H4 (cell line): Measurements from ENCODE around the gene FETUB. TPM values are rescaled to one million over a fixed set of nuclear protein-coding genes. Genes with fewer than 3 reads are reported as not detected.
"Not testable (repeated sequence)": the region's sequence is repeated elsewhere in the genome, so short reads cannot be mapped to it uniquely, and the experiment has no call there.

Source experiments
- DNase-seq: peaks from one replicate; pipeline ENCODE4 v3.0.0-alpha.2; 2015; ENCODE audit warnings: low spot score
- total RNA-seq: library from RNA; depleted of rRNA; stranded (reverse); fragments of >200 nt; shearing (Covaris generic); gene quantifications from 2 replicates; pipeline ENCODE4 v1.2.3, GENCODE V29; 2014

FETUB gene
- total RNA-seq, 1 experiment from 2014 or later = not detected

- no peak for DNase-seq
These were observed 26.4 kb upstream of the FETUB start for GRCh38 chr3:186613637-186614265.

GRCh38 chr3:186614266-186614596 is 26.0 kb upstream of the FETUB start:
- DNase-seq = no peak

DNA sequence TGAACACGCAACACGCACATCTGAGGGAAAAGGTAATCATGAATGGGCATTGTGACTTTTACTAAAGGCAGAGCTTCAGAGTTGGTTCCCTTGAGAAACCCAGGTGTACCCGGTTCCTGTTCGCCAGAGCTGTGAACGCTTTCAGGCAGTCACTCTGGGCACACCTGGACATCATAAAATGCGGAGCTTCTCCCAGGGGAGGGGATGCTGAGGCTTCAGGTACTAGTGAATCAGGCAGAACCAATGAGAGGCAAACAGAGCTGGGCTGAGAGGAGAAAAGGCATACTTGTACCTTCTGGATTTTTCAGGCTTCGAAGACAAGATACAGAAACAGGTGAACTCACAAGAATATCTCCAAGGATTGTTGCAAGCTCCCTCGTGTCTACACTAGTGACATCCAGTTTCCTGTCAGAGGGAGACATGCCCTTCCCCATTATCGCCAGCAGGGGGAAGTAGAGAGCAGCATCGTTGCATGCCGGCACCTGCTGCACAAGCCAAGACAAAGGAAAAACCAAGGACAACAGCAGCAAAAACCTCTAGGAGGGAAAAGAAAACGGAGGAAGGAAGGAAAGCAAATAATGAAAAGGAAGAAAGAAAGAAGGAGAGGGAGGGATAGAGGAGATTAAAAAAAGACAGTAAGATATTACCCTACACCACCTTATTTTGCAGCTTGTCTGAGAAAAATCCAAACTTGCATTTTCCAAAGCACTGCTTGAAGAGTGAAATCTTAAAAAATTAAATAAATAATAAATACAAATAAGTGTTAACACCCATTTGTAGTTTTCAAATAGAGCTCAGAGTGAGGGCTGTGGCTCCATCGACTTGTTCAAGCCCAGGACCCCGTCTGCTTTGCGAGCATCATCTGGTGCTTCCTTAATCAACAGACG is 25.4 kb upstream of the FETUB start:
- peak; percentile 74 for DNase-seq

GRCh38 chr3:186616299-186616617 is 23.9 kb upstream of the FETUB start:
- no peak for DNase-seq

GRCh38 chr3:186617036-186617946 is 22.9 kb upstream of the FETUB start:
- peak; percentile 99 for DNase-seq

- no peak for DNase-seq
These were observed 21.8 kb upstream of the FETUB start for GRCh38 chr3:186618318-186618938.

- DNase-seq = no peak
These were observed 20.4 kb upstream of the FETUB start for GRCh38 chr3:186619787-186620212.

DNA sequence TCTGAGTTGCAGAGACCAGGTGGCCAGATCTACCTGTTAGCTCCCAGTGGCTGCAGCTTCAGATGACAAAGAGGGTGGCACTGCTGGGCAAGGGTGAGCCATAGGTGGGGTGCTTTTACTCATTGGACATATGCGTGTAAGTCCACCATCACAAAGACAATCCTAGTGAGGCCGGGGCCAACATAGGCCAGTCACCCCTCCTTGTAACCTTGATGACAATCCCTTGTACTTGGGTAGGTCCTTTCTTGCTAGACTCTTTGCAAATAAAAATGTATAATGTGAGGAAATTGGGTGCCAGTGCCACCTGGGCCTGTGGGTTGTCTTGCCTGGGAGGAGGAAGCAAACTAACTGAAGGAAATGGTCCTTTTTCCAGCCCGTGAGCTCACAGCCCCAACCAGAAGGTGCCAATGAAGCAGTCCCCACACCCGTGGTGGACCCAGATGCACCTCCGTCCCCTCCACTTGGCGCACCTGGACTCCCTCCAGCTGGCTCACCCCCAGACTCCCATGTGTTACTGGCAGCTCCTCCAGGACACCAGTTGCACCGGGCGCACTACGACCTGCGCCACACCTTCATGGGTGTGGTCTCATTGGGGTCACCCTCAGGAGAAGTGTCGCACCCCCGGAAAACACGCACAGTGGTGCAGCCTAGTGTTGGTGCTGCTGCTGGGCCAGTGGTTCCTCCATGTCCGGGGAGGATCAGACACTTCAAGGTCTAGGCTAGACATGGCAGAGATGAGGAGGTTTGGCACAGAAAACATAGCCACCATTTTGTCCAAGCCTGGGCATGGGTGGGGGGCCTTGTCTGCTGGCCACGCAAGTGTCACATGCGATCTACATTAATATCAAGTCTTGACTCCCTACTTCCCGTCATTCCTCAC is 19.7 kb upstream of the FETUB start:
- DNase-seq = no peak

- DNase-seq = no peak
These were observed 18.1 kb upstream of the FETUB start for GRCh38 chr3:186621894-186622650.

DNA sequence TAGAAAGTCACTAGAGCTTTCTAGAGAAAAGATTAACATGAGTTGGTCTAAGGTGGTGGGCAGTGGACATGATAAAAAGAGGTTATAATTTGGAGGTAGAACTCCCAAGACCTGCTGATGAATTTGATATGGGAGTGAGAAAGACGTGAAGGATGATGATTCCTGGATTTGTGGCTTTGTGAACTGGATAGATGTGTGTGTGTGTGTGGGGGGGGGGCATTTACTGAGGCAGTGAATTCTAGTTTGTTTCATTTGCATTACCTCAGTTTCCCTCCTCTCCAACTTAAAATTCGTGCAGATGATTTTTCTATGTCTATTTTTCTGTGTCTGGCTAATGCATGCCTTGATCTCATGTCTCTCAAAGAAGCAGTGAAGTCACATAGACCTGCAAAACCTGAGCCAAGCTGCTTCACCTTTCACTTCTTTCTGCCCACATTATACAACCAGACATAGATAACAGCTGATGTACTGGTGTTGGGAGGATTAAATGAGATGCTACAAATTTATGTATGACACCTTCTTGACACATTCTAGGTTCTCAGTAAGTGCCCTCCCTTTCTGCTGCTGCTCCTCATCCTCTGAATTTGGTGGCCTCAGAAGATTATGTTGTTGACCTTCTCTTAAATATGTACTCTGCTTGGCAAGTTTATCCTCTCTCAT is 17.4 kb upstream of the FETUB start:
- no peak for DNase-seq

DNA sequence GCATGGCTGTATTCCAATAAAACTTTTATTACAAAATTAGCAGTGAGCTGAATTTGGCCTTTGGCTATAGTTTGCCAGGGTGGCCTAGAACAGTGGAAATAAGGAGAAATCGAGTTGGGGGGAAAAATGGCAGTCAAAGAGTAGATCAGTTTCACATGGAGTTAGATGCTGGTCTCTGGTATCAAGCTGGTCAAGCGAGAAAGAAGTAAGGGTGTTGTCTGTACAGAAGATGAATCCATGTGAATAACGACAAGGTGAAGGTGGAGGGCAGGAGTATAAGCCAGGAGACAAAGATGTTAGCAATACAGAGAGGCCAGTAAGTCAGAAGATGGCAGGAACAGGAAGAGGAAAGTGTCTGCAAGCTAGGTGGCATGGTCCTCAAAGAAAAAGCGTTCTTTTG is 15.6 kb upstream of the FETUB start:
- no peak for DNase-seq

- DNase-seq = no peak
These were observed 14.6 kb upstream of the FETUB start for GRCh38 chr3:186625600-186626042.

DNA sequence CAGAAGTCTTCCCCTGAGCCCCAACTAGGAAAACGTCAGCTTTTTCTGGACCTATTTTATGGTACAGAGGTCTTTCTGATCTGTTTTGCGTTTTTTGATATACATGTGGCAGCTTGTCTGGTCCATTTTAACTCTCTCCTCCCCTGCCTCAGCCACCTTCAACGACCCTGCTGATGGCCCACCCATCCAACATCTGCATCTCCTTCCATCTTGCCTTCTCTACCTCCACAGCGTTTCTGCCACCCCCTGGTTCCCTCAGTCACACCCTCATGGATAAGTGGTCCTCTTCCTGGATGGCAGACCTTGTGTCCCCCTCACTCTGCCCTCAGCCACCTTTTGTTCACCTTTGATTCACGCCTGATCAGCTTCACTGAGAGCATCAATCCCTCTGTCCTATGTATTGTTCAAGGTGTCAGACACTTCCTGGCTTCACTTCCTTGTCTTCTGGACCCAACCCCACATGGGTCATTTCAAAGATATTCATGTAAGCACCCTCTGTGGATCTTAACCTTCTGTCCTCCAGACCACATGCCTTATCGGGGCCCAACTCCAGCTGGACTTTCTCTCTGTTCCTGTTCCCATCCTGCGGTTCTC is 13.8 kb upstream of the FETUB start:
- DNase-seq = no peak

GRCh38 chr3:186627852-186628414 is 12.3 kb upstream of the FETUB start:
- no peak for DNase-seq

- no peak for DNase-seq
These were observed 11.4 kb upstream of the FETUB start for GRCh38 chr3:186628756-186629155.

DNA sequence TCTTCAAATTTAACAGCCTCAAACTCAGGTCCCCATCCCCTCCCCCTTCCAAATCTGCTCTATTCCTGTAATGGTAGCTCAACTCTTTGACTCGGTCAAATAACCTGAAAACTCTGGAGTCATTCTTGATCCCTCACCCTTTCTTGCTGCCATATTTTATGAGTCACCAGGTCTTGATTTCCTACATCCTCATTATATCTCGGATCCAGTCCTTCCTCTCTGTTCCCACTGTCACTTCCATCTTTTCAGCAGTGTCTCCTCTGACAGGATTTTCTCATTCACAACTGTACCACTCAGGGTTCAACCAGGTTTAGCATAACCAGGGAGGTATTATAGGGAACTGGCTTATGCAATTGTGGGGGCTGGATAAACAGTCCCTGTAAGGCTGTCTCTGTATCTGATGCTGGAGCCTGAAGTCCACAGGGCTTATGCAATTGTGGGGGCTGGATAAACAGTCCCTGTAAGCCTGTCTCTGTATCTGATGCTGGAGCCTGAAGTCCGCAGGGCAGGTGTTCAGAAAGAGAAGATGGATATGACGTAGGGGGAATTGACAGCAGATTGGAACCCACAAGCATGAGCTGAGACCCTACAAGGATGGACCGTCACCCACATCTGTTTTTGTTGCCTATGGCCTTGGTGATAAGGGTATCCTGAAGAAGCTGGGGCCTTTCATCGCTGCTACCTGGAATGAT is 9.1 kb upstream of the FETUB start:
- no peak for DNase-seq

GRCh38 chr3:186633481-186633880 is 6.7 kb upstream of the FETUB start:
- DNase-seq = no peak

DNA sequence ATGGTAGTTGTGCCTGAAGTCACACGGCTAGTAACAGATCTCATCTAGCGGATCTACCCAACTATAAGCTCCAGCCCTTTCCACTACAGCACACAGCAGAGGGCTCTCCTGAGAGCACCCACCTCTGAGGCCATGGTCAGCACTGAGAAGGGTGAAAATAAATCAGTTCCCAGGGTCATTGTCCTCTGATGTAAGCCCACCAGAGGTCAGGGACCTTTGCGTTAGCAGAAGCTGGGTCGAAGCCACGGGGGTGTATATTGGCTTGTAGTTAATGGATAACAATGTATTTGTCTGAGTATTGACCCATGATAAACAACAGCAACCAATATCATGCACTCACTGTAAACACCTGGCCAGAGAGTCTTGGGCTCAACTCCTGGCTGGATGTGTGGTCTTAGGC is 6.0 kb upstream of the FETUB start:
- DNase-seq = not testable (repeated sequence)
